ENCODE results near the gene ZNF12. TPM values are rescaled to one million over a fixed set of nuclear protein-coding genes. Genes with fewer than 3 reads are reported as not detected.
"Not testable (repeated sequence)": the region's sequence is repeated elsewhere in the genome, so short reads cannot be mapped to it uniquely, and the experiment has no call there.

ZNF12 gene
- 14.6 TPM for polyA plus RNA-seq (2012; ENCODE audit: missing spikeins)

DNA sequence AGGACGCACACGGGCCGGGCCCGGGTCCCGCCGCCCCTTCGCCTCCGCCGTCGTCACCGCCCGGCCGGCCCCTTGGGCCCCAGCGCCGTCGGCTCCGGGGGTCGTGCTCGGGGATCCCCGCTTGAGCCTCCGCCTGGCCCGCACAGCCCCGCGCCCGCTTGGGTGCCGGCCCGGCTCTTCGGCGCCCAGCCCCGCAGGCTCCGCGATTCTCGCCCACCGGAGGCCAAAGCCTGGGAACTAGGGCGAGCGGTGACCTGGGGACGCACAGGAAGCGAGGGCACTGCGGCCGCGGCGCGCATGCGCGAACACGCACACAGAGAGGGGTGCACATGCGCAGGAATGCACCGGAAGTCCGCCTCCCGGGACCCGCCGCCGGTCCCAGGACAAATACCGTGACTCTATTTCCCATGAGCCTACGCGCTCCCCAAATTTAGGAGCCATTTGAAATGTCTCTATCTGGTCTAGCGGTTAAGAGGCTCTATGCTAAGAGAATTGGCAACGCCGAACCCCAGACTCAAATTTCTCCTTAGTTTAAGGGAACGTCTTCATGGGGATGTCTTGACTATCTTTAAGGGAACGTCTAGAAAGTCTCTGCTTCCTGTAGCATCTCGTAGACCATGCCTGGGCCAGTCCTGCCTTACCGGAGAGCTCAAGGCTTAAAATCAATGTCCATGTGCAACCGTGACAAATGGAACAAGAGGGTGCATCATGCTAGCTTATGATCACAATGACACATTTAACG lies at the start of gene ZNF12:
Gene ZNF12 (minus strand): TSS at position 282 of the 742 bp plus-strand sequence. CDS start 1,774 bp downstream, outside the sequence.
- TF ChIP-seq POLR2A (IDR thresholded peaks at IDR 0.05; ENCODE audit: low read depth, low read length) (peak; percentile 77; the same call in 1 of the 2 replicates), TAF1 (IDR thresholded peaks at IDR 0.05; ENCODE audit: borderline replicate concordance, low read depth, low read length) (no peak), POLR2AphosphoS5 (IDR thresholded peaks at IDR 0.05; ENCODE audit: low read depth, low read length) (peak; percentile 45; the same call in 1 of the 2 replicates)
- DNase-seq (ENCODE audit: insufficient read length): peak; percentile 90
- peak; percentile 94 for FAIRE-seq

DNA sequence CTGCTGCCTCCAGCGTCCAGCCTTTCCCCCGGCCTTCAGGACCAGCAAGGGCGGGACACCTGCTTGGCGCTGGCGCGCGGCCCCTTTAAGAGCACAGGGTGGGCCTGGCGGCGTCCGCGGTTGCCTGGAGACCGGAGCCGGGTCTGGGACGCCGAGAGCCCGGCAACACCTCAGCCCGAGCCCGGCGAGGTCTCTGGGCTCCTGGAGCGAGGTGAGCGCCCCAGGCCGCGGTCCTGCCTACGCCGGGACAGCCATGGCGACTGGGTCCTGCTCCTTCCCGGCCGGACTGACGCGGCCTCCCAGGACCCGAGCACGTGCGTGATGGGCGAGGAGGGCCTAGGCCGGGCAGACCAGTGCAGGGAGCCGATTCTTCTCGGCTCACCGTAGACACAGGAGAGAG lies 47.2 kb upstream of the ZNF12 start, which contains the start of gene RSPH10B2:
Gene RSPH10B2 (plus strand): TSS at position 140 of the 400 bp plus-strand sequence. CDS start 3,575 bp downstream, outside the sequence.
- not testable (repeated sequence) for FAIRE-seq; DNase-seq (ENCODE audit: insufficient read length)

DNA sequence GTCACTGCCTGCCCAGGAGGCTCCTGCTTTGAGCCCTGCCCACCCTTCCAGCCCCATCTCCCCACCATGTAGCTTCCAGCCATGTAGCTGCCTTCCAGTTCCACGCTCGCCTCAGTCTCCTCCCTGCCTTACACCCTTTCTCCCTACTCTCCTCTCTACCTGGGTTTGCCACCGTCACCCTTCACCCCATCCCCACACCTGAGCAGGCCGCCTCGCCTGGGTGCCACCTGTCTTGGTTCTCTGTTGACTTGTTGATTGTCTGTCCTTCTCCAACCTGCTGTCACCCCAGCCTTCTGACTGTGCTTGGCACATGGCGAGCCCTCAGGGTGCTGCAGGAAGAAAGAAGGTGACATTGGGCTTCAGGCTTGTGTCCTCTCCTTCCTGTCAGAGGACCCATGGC lies 43.4 kb upstream of the ZNF12 start:
- not testable (repeated sequence) for DNase-seq (ENCODE audit: insufficient read length); FAIRE-seq

DNA sequence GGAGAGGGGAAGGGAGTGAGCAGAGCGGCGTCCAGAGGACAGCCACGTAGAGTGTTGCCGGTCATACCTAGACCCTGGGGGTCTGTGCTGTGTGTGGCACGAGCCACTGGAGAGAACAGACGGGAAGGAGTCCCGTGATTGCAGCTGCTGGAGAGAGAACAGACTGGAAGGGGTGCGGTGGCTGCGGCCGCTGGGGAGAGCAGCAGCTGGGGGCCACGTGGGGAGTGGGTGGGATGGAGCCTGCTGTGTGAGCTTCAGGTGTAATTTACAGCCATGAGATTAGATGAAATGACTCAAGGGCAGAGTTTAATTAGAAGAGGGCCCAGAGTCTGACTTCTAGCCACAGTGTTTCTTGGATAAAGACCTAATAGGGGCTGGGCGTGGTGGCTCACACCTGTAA lies 42.6 kb upstream of the ZNF12 start:
- not testable (repeated sequence) for FAIRE-seq; DNase-seq (ENCODE audit: insufficient read length)

DNA sequence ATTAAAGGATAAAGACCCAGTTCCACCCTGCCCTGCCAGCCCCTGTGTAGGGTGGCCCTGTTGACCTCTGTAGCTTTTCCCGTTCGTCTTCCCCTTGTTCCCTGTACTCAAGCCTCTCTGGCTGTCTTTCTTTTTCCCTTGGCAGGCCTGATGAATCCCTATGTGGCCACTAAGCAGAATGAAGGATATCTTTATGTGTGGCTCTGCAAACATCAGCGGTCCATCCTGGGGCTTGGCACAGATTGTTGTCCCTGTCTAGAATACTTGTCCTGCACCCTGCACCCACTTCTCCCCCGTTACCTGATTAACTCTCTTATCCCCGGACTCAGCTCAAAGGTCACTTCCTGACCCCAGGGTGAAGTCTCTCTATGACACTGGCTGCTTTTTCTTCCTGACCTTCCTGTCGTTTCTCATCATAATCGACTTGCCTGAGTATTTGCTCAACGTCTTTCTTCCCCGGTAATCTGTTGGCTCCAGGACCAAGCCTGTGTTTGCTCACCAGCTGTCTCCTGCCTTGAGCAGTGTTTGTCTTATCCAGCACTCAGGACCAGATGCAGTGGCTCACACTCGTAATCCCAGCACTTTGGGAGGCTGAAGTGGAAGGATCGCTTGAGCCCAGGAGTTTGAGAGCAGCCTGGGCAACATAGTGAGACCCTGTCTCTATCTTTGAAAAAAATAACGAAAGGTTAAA lies 37.8 kb upstream of the ZNF12 start:
- FAIRE-seq; DNase-seq (ENCODE audit: insufficient read length): not testable (repeated sequence)

DNA sequence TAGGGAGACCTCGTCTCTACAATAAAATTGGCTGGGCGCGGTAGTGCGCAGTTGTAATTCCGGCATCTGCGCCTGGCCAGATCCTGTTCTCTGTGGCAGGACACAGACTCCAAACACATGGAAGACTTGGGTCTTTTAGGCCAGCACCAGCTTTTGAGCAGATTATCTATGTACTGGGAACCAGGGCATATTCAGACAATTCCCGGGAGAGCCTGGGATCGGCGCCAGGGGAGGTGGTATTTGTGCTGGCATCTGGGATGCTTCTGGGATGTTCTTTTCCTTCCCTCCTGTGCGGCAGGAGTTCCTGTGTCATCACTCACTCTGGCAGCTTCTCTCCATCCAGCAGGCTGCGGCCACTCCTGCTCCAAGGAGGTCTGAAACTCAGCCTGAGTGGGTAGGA lies 31.7 kb upstream of the ZNF12 start:
- DNase-seq (ENCODE audit: insufficient read length); FAIRE-seq: not testable (repeated sequence)

DNA sequence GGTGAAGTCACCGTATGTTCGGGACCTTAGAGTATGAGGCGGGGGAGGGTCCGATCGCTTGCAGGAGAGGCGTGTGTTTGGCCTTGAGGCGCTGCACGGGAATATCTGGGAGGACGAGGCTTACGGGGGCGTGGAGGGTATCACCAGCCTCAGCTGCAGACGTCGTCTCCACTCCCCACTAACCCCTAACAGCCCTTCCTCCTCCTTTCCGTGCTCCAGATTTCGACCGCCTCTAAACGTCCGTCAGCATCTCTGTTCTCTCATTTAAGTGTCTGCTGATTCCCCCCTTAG lies 23.5 kb upstream of the ZNF12 start:
- DNase-seq (ENCODE audit: insufficient read length) (no peak), FAIRE-seq (no peak)
- no peak for TF ChIP-seq POLR2A (IDR thresholded peaks at IDR 0.05; ENCODE audit: low read depth, low read length)
- no peak for TF ChIP-seq TAF1 (IDR thresholded peaks at IDR 0.05; ENCODE audit: borderline replicate concordance, low read depth, low read length)

DNA sequence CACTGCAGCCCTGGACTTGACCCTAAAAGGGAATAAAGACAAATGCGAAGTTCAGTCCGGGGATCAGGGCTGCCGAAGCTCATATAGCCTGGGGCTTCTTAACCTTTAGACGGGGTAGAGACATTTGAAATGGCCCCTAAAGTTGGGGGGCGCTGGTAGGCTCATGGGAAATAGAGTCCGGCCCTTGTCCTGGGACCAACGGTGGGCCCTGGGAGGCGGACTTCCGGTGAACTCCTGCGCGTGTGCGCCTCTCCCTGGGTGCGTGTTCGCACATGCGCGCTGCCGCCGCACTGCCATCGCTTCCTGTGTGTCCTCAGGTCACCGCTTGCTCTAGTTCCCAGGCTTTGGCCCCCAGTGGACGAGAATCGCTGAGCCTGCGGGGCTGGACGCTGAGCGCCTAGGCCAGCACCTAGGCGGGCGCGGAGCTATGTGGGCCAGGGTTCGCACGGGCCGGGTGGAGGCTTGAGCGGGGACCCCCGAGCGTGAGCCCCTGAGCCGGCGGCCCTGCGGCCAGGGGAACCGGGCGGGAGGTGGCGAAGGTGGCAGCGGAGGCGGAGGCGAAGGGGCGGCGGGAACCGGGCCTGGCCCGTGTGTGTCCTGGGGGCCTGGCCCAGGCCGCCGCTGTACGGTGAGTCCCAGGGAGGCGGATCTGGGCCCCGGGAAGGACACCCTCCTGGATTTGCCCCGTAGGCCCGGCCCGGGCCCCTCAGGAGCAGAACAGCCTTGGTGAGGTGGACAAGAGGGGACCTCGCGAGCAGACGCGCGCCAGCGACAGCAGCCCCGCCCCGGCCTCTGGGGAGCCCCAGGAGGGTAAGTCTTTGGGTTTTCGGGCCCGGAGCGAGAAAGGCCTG lies 23.0 kb upstream of the ZNF12 start:
- FAIRE-seq: peak; percentile 91
- peak; percentile 79 for DNase-seq (ENCODE audit: insufficient read length)
- TF ChIP-seq POLR2A (IDR thresholded peaks at IDR 0.05; ENCODE audit: low read depth, low read length) (peak; percentile 82; the same call in 1 of the 2 replicates), POLR2AphosphoS5 (IDR thresholded peaks at IDR 0.05; ENCODE audit: low read depth, low read length) (peak; percentile 78), TAF1 (IDR thresholded peaks at IDR 0.05; ENCODE audit: borderline replicate concordance, low read depth, low read length) (no peak)

DNA sequence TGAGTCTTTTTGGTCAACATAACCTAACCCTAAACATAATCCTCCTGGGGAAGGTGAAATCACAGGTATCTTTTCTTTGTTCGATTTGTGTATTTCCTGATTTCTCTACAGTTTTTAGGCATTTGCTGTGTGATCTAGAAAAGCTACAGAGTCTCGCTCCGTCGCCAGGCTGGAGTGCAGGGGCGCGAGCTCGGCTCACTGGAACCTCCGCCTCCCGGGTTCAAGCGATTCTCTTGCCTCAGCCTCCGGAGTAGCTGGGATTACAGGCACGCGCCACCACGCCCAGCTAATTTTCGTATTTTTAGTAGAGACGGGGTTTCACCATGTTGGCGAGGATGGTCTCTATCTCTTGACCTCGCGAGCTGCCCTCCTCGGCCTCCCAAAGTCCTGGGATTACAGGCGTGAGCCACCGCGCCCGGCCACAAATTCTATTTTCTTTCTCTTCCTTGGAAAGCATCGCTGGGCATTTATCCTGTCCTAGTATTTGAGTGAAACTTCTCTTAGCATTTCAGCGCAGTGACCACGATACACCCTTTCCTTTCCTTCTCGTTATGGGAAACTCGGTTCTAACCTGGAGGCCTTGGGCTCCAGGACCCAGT lies 22.2 kb upstream of the ZNF12 start:
- DNase-seq (ENCODE audit: insufficient read length); FAIRE-seq: not testable (repeated sequence)

DNA sequence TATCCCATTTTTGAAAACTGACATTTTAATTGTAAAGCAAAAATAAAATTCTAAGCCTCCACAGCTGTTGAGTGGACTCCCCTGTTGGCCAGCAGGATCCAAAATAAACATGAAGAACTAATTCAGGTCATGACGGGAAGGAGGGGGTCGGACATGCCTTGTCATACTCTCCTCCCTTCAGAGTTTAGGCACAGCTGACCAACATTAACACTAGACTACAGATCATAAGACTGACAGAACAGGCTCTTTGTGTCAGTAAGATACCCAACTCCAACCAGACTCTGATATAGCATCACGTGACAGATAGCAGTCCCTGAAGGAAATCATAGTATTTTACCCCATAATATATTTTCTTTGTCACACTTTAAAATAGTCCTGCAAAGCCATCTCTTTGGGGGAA lies 20.9 kb upstream of the ZNF12 start:
- FAIRE-seq (no peak), DNase-seq (ENCODE audit: insufficient read length) (no peak)
- no peak for TF ChIP-seq TAF1 (IDR thresholded peaks at IDR 0.05; ENCODE audit: borderline replicate concordance, low read depth, low read length)
- no peak for TF ChIP-seq POLR2AphosphoS5 (IDR thresholded peaks at IDR 0.05; ENCODE audit: low read depth, low read length)
- TF ChIP-seq POLR2A (IDR thresholded peaks at IDR 0.05; ENCODE audit: low read depth, low read length): no peak

DNA sequence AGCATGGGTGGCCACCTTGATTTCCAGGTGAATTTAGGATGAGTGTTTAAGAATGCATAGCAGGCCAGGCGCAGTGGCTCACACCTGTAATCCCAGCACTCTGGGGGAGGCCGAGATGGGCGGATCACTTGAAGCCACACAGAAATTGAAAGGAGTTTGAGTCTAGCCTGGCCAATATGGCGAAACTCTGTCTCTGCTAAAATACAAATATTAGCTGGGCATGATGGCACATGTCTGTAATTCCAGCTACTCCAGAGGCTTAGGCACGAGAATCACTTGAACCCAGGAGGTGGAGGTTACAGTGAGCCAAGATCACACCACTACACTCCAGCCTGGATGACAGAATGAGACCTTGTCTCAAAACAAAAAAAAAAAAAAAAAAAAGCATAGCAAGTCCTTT lies 19.6 kb upstream of the ZNF12 start:
- not testable (repeated sequence) for FAIRE-seq; DNase-seq (ENCODE audit: insufficient read length)

DNA sequence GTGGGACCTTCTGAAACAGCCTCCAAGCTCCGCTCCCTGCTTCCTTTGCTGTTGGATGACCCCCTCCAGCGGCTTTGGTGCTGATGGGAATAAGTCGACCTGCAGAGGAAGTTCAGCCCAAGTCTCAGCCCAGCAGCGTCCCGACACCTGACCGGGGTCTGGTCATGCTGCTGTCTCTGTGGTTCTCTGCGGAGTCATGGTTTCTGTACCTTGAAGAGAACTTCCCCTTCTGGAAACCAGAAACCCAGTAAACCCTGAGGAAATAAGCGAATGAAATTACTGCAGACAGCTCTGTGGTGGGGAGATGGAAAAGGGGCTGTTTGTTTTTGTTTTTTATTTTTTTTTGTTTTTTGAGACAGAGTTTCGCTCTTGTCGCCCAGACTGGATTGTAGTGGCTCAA lies 18.3 kb upstream of the ZNF12 start:
- peak; percentile 53 for DNase-seq (ENCODE audit: insufficient read length)
- peak; percentile 82 for FAIRE-seq
- TF ChIP-seq POLR2A (IDR thresholded peaks at IDR 0.05; ENCODE audit: low read depth, low read length) (no peak), POLR2AphosphoS5 (IDR thresholded peaks at IDR 0.05; ENCODE audit: low read depth, low read length) (no peak), TAF1 (IDR thresholded peaks at IDR 0.05; ENCODE audit: borderline replicate concordance, low read depth, low read length) (no peak)

DNA sequence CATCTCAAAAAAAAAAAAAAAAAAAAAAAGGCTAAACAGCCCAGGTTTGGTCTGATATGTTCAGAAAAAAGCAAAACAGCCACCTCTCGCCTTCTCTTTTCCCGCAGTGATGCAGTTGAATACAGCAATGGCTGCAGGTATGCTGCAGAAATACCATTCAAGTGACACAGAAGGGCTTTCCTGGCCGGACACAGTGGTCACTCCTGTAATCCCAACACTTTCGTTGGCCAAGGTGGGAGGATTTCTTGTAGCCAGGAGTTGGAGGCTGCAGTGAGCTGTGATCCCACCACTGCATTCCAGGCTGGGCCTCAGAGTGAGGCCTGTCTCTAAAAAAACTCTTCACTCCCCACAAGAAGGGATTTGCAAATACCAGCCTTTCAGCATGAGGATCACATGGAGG lies 17.6 kb upstream of the ZNF12 start:
- not testable (repeated sequence) for DNase-seq (ENCODE audit: insufficient read length)

More for the DNA sequence above, 17.6 kb upstream of the ZNF12 start:
- not testable (repeated sequence) for FAIRE-seq

All from GM12892 (cell line).